HCT116 (cell line): ENCODE measurements around the gene PTGR3. TPM values are rescaled to one million over a fixed set of nuclear protein-coding genes. Genes with fewer than 3 reads are reported as not detected.
A peak's percentile ranks its signal among the peaks of the same experiment; 100 is the strongest.

Experiments used
- ATAC-seq: fragments of 200-7000 bp; cut with Tn5 transposase; 2 replicates; pipeline ENCODE4 v1.9.1; 2020; ENCODE audit warnings: mild to moderate bottlenecking, moderate library complexity
- BruUV-seq: library from RNA; stranded (reverse); fragments of 400-500 nt; replicated peaks from 2 replicates; lab custom pipeline; 2021; lab: Mats Ljungman, UMichigan
- CTCF ChIA-PET: fragments of 300-600 bp; sonication (Branson Sonifier 250); formaldehyde crosslinking; loops from one replicate; lab custom pipeline; 2021; ENCODE audit warnings: antibody characterized with exemption; lab: Charles Lee
- POLR2A ChIA-PET: fragments of 300-600, 350-600 bp; sonication (Branson Sonifier 250); formaldehyde crosslinking; loops from one replicate; lab custom pipeline; 2021; ENCODE audit warnings: antibody characterized with exemption; lab: Charles Lee
- RAD21 ChIA-PET, 2 experiments: fragments of 300-600 bp; sonication (Branson Sonifier 250); formaldehyde crosslinking; loops; one replicate each; lab custom pipeline; 2023; ENCODE audit warnings: low total read pairs in 2 of 2; ENCODE audit not compliant: uncharacterized antibody in 2 of 2, unreplicated experiment in 2 of 2, low non-redundant PET in 1 of 2; lab: Charles Lee
- DNase-seq: peaks from one replicate; pipeline ENCODE4 v3.0.0-alpha.2; 2010; ENCODE audit warnings: low read depth, low spot score
- H2AFZ ChIP-seq: fragments of 200-600 bp; shearing (Covaris generic), sonication (generic); 2 replicates; pipeline ENCODE4 v1.6.1; 2017; ENCODE audit warnings: low read depth, mixed run types, mixed read lengths, antibody characterized with exemption, low read length; ENCODE audit not compliant: poor library complexity, severe bottlenecking
- H3K27ac ChIP-seq: 2 replicates; pipeline ENCODE4 v1.5.1; 2012; ENCODE audit warnings: low read depth, low read length
- H3K27me3 ChIP-seq: fragments of 200-600 bp; sonication (generic); 2 replicates; pipeline ENCODE4 v1.6.1; 2016; ENCODE audit warnings: mixed run types, low read length, mixed read lengths; ENCODE audit not compliant: insufficient read depth
- H3K36me3 ChIP-seq, 2 experiments: fragments of 200-500 bp in 1 of 2; fragments of 200-600 bp in 1 of 2; sonication (Bioruptor generic) in 1 of 2; sonication (generic) in 1 of 2; 2 replicates each; pipeline versions ENCODE4 v1.5.1 to v1.6.1; 2014 to 2016; ENCODE audit warnings: low read length in 2 of 2, inconsistent platforms in 1 of 2, mixed read lengths in 1 of 2, mixed run types in 1 of 2; ENCODE audit not compliant: insufficient read depth in 2 of 2, control insufficient read depth in 1 of 2
- H3K4me1 ChIP-seq, 2 experiments: fragments of 200-600 bp in 1 of 2; sonication (generic) in 1 of 2; 2 replicates each; pipeline versions ENCODE4 v1.5.1 to v1.6.1; 2012 to 2017; ENCODE audit warnings: low read length in 2 of 2, inconsistent platforms in 1 of 2, mild to moderate bottlenecking in 1 of 2, mixed read lengths in 1 of 2, mixed run types in 1 of 2, moderate library complexity in 1 of 2; ENCODE audit not compliant: insufficient read depth in 2 of 2, control insufficient read depth in 1 of 2
- H3K4me2 ChIP-seq: fragments of 200-600 bp; sonication (generic); 2 replicates; pipeline ENCODE4 v1.6.1; 2017; ENCODE audit warnings: mixed run types, low read length, mixed read lengths
- H3K4me3 ChIP-seq, 2 experiments: fragments of 200-600 bp in 1 of 2; sonication (generic) in 1 of 2; replicated peaks in 1 of 2; 2 replicates each; pipeline ENCODE4 v1.5.1; 2011 to 2016; ENCODE audit warnings: low read length in 2 of 2, control low read depth in 1 of 2, low read depth in 1 of 2, mild to moderate bottlenecking in 1 of 2, mixed read lengths in 1 of 2, mixed run types in 1 of 2
- H3K79me2 ChIP-seq: fragments of 200-600 bp; sonication (generic); 2 replicates; pipeline ENCODE4 v1.6.1; 2017; ENCODE audit warnings: mild to moderate bottlenecking, mixed run types, low read length, moderate library complexity, mixed read lengths; ENCODE audit not compliant: insufficient read depth
- H3K9ac ChIP-seq: fragments of 200-600 bp; sonication (generic); 2 replicates; pipeline ENCODE4 v1.6.1; 2016; ENCODE audit warnings: low read length, mixed read lengths
- H3K9me2 ChIP-seq: fragments of 200-600 bp; sonication (generic), shearing (Covaris generic); 2 replicates; pipeline ENCODE4 v1.6.1; 2017; ENCODE audit warnings: mixed run types, mild to moderate bottlenecking, moderate library complexity; ENCODE audit not compliant: insufficient read depth
- H3K9me3 ChIP-seq, 2 experiments: fragments of 200-500 bp in 1 of 2; fragments of 200-600 bp in 1 of 2; sonication (Bioruptor generic) in 1 of 2; sonication (generic) in 1 of 2; 2 replicates each; pipeline ENCODE4 v1.6.1; 2014 to 2017; ENCODE audit warnings: low read length in 2 of 2, mixed read lengths in 2 of 2, inconsistent platforms in 1 of 2, low read depth in 1 of 2, mild to moderate bottlenecking in 1 of 2, mixed run types in 1 of 2, moderate library complexity in 1 of 2; ENCODE audit not compliant: control insufficient read depth in 1 of 2, insufficient read depth in 1 of 2
- H4K20me1 ChIP-seq: fragments of 200-600 bp; sonication (generic), shearing (Covaris generic); 2 replicates; pipeline ENCODE4 v1.6.1; 2017; ENCODE audit warnings: mixed run types, mild to moderate bottlenecking, moderate library complexity; ENCODE audit not compliant: insufficient read depth
- EGR1 ChIP-seq: IDR thresholded peaks from 2 replicates; pipeline ENCODE4 v1.6.1; 2012; ENCODE audit warnings: low read depth
- EZH2 ChIP-seq: fragments of 200-600 bp; sonication (generic); IDR thresholded peaks from 2 replicates; pipeline ENCODE4 v1.6.1; 2017; ENCODE audit warnings: antibody characterized with exemption, mixed run types
- EZH2phosphoT487 ChIP-seq: fragments of 200-600 bp; IDR thresholded peaks from 2 replicates; pipeline ENCODE4 v1.6.1; 2018; ENCODE audit warnings: antibody characterized with exemption, borderline replicate concordance
- JUND ChIP-seq: IDR thresholded peaks from 2 replicates; pipeline ENCODE4 v1.6.1; 2012
- POLR2A ChIP-seq: IDR thresholded peaks from 2 replicates; pipeline ENCODE4 v1.7.0; 2011; ENCODE audit warnings: borderline replicate concordance; ENCODE audit not compliant: insufficient read depth, insufficient read length; ENCODE audit errors: extremely low read depth
- REST ChIP-seq: IDR thresholded peaks from 2 replicates; pipeline ENCODE4 v1.6.1; 2012; ENCODE audit warnings: low read depth
- SRF ChIP-seq: IDR thresholded peaks from 2 replicates; pipeline ENCODE4 v1.6.1; 2012; ENCODE audit warnings: low read depth
- TCF7L2 ChIP-seq: IDR thresholded peaks from 2 replicates; pipeline ENCODE4 v1.7.0; 2011; ENCODE audit warnings: borderline replicate concordance, inconsistent platforms; ENCODE audit not compliant: insufficient read depth, insufficient read length; ENCODE audit errors: extremely low read depth
- YY1 ChIP-seq: IDR thresholded peaks from 2 replicates; pipeline ENCODE4 v1.6.1; 2011; ENCODE audit warnings: low read length, low read depth, moderate library complexity, mild to moderate bottlenecking; ENCODE audit not compliant: insufficient replicate concordance; ENCODE audit errors: extremely low read depth
- ZNF274 ChIP-seq: fragments of 200-500 bp; sonication (Bioruptor generic); IDR thresholded peaks from 2 replicates; pipeline ENCODE4 v1.6.1; 2014; ENCODE audit warnings: mild to moderate bottlenecking, low read depth, low read length, inconsistent platforms
- intact Hi-C: fragments of 100-400 bp; cut with micrococcal nuclease; formaldehyde crosslinking; loops from 2 replicates; pipeline ENCODE4 v1.10.0; 2022
- total RNA-seq: library from RNA; stranded (reverse); gene quantifications from one replicate; pipeline ENCODE4 v1.2.1, GENCODE V29; 2021; ENCODE audit not compliant: unreplicated experiment
- TF ChIP-seq, protein P1 (sequence below), 3 experiments: fragments of 200-600 bp in 1 of 3; sonication (generic) in 1 of 3; IDR thresholded peaks in 2 of 3; conservative IDR thresholded peaks in 1 of 3; 2 replicates each; pipeline ENCODE4 v1.5.1; 2012 to 2017; ENCODE audit warnings: low read depth in 2 of 3, low read length in 2 of 3, antibody characterized with exemption in 1 of 3, borderline replicate concordance in 1 of 3, control low read depth in 1 of 3, mild to moderate bottlenecking in 1 of 3, mixed read lengths in 1 of 3, mixed run types in 1 of 3, moderate library complexity in 1 of 3; ENCODE audit not compliant: insufficient read depth in 1 of 3

The PTGR3 gene
- total RNA-seq, 1 experiment from 2014 or later: 25.3 TPM

DNA sequence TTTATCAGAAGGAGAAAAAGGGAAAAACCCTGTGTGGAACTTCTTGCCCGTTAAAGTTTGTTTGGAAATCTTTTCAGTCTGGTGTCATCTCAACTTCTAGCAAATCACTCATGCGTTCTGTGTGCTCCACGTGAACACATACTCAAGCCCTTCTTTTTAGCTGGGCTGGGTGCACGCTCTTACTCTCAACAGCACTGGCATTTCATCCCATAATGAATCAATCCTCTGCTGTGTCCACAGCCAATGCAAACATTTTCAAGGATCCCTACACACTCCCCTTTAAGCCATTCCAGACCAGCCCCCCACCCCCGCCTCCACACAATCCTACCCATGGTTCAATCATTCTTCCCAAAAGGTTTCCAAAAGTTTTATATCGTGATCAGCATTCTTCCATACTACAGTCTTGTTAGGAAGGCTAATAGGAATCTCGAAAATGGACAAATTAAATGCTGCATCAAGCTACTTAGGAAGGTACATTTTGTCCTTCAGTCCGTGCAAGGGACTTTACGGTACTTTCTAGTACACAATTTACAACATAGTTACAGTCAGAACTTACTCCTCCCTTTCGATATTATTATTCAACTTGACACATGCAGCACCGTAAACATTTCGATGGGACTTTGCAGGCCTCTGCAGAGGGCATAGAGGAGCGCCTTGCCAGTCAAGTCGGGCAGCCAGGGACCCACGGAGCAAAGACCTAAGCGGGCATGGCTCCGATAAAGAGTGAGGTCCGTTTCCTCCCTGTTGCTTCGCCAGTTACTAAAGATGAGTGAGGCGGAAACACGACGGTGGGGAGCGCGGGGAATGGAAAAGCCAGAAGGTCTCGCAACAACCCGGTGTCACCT lies 1.4 kb downstream of the PTGR3 start:
- TSS peak; percentile 56 for BruUV-seq
- RAD21 ChIA-PET: no interaction called here
- ATAC-seq (no peak), DNase-seq (no peak)
- Histone ChIP-seq H3K27ac (peak overlapping the region; percentile 96), H3K9me2 (no peaks in the 10 kb centered on the region), H3K36me3 (no peaks in the 10 kb centered on the region), H2AFZ (no peak overlapping the region), H3K79me2 (peaks cover 53% of the 10 kb centered on the region), H3K9ac (peak overlapping the region; percentile 89), H4K20me1 (no peaks in the 10 kb centered on the region), H3K4me3 (peak overlapping the region; percentile 75 to 93), H3K4me1 (peaks cover 14 to 24% of the 10 kb centered on the region in 2 experiments), H3K27me3 (no peaks in the 10 kb centered on the region), H3K4me2 (peak overlapping the region; percentile 97), H3K9me3 (no peaks in the 10 kb centered on the region)
- POLR2A ChIA-PET: no interaction called here
- CTCF ChIA-PET: interaction anchor here (0.7 kb wide), 1 partner anchor 273 kb away, joined by 7 read pairs; no protein-coding TSS in a partner anchor
- intact Hi-C loops: no loop called here
- TF ChIP-seq SRF: no peak

DNA sequence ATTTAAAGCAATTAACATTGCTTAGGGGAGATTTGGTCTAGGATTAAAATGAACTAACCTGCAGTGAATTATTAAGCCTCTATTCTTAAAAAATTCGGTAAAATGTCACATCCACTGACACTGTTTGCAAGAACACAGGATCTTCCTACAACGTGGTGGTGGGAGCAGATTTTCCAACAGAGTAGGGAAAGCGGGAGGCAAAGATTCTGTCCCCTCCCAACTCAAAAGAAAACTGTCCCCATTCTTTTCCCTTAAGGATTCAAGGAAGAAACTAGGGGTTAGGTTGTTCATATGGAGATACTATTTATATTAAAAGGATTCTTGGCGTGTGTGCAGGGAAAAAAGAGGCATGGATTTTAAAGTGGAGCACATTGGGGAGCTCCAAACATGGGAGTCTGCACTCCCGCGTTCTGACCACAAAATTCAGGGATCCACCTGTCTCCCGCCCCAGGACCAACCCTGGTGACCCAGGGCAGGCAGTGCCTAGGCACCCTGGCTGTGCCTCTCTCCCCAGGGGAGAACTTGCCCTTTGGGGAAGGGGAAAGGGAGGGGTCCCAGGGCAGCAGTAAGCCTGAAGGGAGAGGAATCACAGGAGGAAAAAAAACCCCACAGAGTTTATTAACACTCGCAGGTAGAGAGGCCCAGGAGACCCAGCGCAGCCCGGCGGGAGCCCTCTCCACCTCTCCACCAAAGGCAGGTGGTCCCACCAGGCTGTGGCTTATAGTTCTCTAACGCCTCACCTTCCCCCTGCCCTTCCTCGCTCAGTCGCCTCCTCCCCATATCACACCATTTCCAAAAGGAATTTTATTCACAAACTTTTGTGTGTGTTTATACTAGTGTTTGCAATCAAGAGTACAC lies 2.3 kb downstream of the PTGR3 start:
- no TSS peak for BruUV-seq
- Histone ChIP-seq H3K9me2 (no peaks in the 10 kb centered on the region), H3K9ac (no peak overlapping the region), H3K4me3 (no peak overlapping the region; a peak in 1 of 4 replicates), H3K27me3 (no peaks in the 10 kb centered on the region), H3K4me2 (peak overlapping the region; percentile 97), H3K4me1 (peaks cover 13 to 18% of the 10 kb centered on the region in 2 experiments; a peak in 3 of 4 replicates), H3K27ac (no peak overlapping the region), H3K79me2 (peaks cover 61% of the 10 kb centered on the region), H2AFZ (no peak overlapping the region), H4K20me1 (no peaks in the 10 kb centered on the region), H3K9me3 (no peaks in the 10 kb centered on the region), H3K36me3 (peaks cover 0 to 6% of the 10 kb centered on the region in 2 experiments; a peak in 1 of 4 replicates)
- DNase-seq: no peak
- intact Hi-C loops: no loop called here
- ATAC-seq: no peak
- CTCF ChIA-PET: no interaction called here
- RAD21 ChIA-PET: no interaction called here
- POLR2A ChIA-PET: no interaction called here
- TF ChIP-seq YY1 (no peak), JUND (no peak), TCF7L2 (no peak), POLR2A (no peak), EZH2phosphoT487 (no peak), ZNF274 (no peak), SRF (no peak), EZH2 (no peak), REST (no peak), EGR1 (no peak)
- TF ChIP-seq, protein P1, sequence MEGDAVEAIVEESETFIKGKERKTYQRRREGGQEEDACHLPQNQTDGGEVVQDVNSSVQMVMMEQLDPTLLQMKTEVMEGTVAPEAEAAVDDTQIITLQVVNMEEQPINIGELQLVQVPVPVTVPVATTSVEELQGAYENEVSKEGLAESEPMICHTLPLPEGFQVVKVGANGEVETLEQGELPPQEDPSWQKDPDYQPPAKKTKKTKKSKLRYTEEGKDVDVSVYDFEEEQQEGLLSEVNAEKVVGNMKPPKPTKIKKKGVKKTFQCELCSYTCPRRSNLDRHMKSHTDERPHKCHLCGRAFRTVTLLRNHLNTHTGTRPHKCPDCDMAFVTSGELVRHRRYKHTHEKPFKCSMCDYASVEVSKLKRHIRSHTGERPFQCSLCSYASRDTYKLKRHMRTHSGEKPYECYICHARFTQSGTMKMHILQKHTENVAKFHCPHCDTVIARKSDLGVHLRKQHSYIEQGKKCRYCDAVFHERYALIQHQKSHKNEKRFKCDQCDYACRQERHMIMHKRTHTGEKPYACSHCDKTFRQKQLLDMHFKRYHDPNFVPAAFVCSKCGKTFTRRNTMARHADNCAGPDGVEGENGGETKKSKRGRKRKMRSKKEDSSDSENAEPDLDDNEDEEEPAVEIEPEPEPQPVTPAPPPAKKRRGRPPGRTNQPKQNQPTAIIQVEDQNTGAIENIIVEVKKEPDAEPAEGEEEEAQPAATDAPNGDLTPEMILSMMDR (IDR thresholded peaks at IDR 0.05 in 2 of 3, conservative IDR thresholded peaks at IDR 0.05 in 1 of 3; ENCODE audit: borderline replicate concordance in 1 of 3, insufficient read depth in 1 of 3, low read depth in 2 of 3, low read length in 2 of 3): no peak
